ENCODE results near the gene SCAI. TPM values are rescaled to one million over a fixed set of nuclear protein-coding genes. Genes with fewer than 3 reads are reported as not detected.

Gene SCAI
- total and polyA plus RNA-seq, 12 donors, result 0.51 to 4.4 (median 3.5) TPM

Other genes starting within 250 kb of the SCAI start
- gene GOLGA1, start 202.4 kb downstream of the SCAI start, total RNA-seq, result 10 to 100 TPM; 15.6 to 26.0 (median 19.2) TPM
- gene GOLGA1, start 202.4 kb downstream of the SCAI start, polyA plus RNA-seq, result 1 to 10 TPM; 6.8 to 7.8 TPM
- 10 to 100 TPM; 32.3 to 41.5 (median 38.5) TPM for gene PPP6C, start 46.3 kb upstream of the SCAI start, total RNA-seq
- 10 to 100 TPM; 10.3 to 17.3 TPM for gene PPP6C, start 46.3 kb upstream of the SCAI start, polyA plus RNA-seq
- 10 to 100 TPM in 6 of 10 donors, 1 to 10 TPM in 4; 6.5 to 12.7 (median 10.2) TPM for gene RABEPK, start 57.0 kb upstream of the SCAI start, total RNA-seq
- 10 to 100 TPM in 1 of 2 donors, 1 to 10 TPM in 1; 9.7 to 24.3 TPM for gene RABEPK, start 57.0 kb upstream of the SCAI start, polyA plus RNA-seq
- 100 to 1,000 TPM; 184 to 329 (median 234) TPM for gene HSPA5, start 97.8 kb upstream of the SCAI start, total RNA-seq
- gene HSPA5, start 97.8 kb upstream of the SCAI start, polyA plus RNA-seq, result 1,000 to 10,000 TPM in 1 of 2 donors, 10 to 100 TPM in 1; 50.6 to 1,022 TPM
- 10 to 100 TPM; 27.0 to 40.0 (median 35.0) TPM for gene GAPVD1, start 118.3 kb upstream of the SCAI start, total RNA-seq
- 1 to 10 TPM; 6.9 to 7.8 TPM for gene GAPVD1, start 118.3 kb upstream of the SCAI start, polyA plus RNA-seq